Testis (tissue), 2 donors: ENCODE measurements around the gene GRSF1.

Experiments used
- POLR2A ChIP-seq: fragments of 450-650 bp; IDR thresholded peaks from one replicate; pipeline ENCODE4 v1.6.1; 2017; ENCODE audit warnings: antibody characterized with exemption, mild to moderate bottlenecking, moderate library complexity
- TF ChIP-seq, protein P1 (sequence below), 3 experiments: fragments of 450-650 bp in 2 of 3; fragments of 200-600 bp in 1 of 3; sonication (generic) in 1 of 3; IDR thresholded peaks; one replicate each; pipeline ENCODE4 v1.5.1; 2016 to 2019; ENCODE audit warnings: antibody characterized with exemption in 3 of 3, mild to moderate bottlenecking in 2 of 3, moderate library complexity in 1 of 3

DNA sequence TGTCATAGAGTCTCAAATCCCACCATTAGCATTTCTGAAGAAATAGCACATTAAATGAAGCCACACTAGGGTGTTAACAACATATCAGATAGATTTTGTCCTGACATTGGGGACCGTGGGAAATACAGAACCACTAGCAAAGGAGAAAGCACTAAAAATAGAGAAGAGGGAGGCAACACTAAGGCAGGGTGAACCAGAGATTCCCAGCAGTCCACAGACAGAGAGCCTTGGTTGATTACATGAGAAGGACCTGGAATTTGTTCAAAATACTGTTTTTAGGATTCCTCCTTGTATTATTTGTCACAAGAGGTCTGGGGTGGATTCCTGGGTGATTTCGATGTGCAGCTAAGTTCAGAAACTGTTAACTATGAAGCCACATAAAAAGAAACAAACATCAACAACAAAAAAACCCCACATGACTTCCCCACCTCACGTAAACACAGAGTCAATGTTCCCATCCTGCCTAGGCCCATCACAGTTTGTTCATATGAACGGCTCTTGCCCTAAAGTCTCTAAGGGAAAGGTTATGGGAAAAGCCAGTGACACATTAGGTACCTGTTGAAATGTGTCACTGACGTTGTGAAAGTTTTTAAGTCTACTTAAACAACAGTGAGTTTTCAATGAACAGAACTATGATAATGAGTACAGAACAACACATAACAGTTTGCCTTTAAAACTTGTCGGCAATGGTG lies 23.6 kb upstream of the GRSF1 start:
- no peak for TF ChIP-seq POLR2A
- TF ChIP-seq, protein P1, sequence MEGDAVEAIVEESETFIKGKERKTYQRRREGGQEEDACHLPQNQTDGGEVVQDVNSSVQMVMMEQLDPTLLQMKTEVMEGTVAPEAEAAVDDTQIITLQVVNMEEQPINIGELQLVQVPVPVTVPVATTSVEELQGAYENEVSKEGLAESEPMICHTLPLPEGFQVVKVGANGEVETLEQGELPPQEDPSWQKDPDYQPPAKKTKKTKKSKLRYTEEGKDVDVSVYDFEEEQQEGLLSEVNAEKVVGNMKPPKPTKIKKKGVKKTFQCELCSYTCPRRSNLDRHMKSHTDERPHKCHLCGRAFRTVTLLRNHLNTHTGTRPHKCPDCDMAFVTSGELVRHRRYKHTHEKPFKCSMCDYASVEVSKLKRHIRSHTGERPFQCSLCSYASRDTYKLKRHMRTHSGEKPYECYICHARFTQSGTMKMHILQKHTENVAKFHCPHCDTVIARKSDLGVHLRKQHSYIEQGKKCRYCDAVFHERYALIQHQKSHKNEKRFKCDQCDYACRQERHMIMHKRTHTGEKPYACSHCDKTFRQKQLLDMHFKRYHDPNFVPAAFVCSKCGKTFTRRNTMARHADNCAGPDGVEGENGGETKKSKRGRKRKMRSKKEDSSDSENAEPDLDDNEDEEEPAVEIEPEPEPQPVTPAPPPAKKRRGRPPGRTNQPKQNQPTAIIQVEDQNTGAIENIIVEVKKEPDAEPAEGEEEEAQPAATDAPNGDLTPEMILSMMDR (IDR thresholded peaks at IDR 0.05): no peak
